PC-9 (cell line): ENCODE measurements around the gene ATG2B.

Experiments
- EZH2 ChIP-seq: fragments of 200-600 bp; sonication (generic); IDR thresholded peaks from 2 replicates; pipeline ENCODE4 v1.8.0; 2017; ENCODE audit warnings: antibody characterized with exemption, low read depth
- TF ChIP-seq, protein P1 (sequence below): fragments of 200-600 bp; sonication (generic); conservative IDR thresholded peaks from 2 replicates; pipeline ENCODE4 v1.6.1; 2017; ENCODE audit warnings: mixed run types, antibody characterized with exemption, mild to moderate bottlenecking, moderate library complexity

DNA sequence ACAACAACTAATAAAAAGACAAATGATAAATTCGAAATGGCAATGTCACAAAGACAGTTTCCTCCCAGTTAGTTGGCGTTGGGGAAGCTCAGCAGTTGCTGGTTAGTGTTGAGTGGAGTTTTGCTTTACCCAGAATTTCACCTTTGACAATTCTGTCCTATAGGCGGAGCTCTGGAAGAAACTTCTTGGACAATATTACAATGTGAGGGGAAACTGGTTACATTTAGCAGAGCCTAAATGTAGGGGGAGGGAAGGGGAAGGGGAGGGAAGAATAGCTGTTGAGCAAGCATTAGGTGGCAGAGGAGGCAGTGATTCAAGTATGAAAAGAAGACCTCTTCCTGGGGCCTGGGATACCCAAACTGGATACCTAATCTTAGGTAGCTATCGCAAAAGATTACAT lies 55.7 kb downstream of the ATG2B start:
- TF ChIP-seq, protein P1, sequence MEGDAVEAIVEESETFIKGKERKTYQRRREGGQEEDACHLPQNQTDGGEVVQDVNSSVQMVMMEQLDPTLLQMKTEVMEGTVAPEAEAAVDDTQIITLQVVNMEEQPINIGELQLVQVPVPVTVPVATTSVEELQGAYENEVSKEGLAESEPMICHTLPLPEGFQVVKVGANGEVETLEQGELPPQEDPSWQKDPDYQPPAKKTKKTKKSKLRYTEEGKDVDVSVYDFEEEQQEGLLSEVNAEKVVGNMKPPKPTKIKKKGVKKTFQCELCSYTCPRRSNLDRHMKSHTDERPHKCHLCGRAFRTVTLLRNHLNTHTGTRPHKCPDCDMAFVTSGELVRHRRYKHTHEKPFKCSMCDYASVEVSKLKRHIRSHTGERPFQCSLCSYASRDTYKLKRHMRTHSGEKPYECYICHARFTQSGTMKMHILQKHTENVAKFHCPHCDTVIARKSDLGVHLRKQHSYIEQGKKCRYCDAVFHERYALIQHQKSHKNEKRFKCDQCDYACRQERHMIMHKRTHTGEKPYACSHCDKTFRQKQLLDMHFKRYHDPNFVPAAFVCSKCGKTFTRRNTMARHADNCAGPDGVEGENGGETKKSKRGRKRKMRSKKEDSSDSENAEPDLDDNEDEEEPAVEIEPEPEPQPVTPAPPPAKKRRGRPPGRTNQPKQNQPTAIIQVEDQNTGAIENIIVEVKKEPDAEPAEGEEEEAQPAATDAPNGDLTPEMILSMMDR, result no peak
- TF ChIP-seq EZH2, result no peak
